GM21390 (cell line): ENCODE results near the gene CNOT1.
A peak's percentile ranks its signal among the peaks of the same experiment; 100 is the strongest.

Experiments
- ATAC-seq: cut with Tn5 transposase; IDR thresholded peaks from one replicate; pipeline ENCODE4 v1.9.1; 2021; ENCODE audit not compliant: unreplicated experiment

The CNOT1 gene

GRCh38 chr16:58488531-58488930 is 141.1 kb downstream of the CNOT1 start:
- ATAC-seq, result no peak

- ATAC-seq, result peak; percentile 82
Measured at GRCh38 chr16:58487566-58488351, 141.9 kb downstream of the CNOT1 start.

- no peak for ATAC-seq
Measured at GRCh38 chr16:58485184-58485887, 144.3 kb downstream of the CNOT1 start.

GRCh38 chr16:58481931-58482330 is 147.7 kb downstream of the CNOT1 start:
- no peak for ATAC-seq

GRCh38 chr16:58481226-58481869 is 148.3 kb downstream of the CNOT1 start:
- no peak for ATAC-seq

GRCh38 chr16:58478427-58478826 is 151.2 kb downstream of the CNOT1 start:
- ATAC-seq, result no peak

- no peak for ATAC-seq
Measured at GRCh38 chr16:58476791-58477190, 152.8 kb downstream of the CNOT1 start.

- no peak for ATAC-seq
Measured at GRCh38 chr16:58475091-58475619, 154.5 kb downstream of the CNOT1 start.

GRCh38 chr16:58474296-58474695 is 155.3 kb downstream of the CNOT1 start:
- no peak for ATAC-seq

GRCh38 chr16:58472827-58473226 is 156.8 kb downstream of the CNOT1 start:
- ATAC-seq, result no peak

GRCh38 chr16:58472266-58472665 is 157.4 kb downstream of the CNOT1 start:
- no peak for ATAC-seq

- no peak for ATAC-seq
Measured at GRCh38 chr16:58471209-58471975, 158.2 kb downstream of the CNOT1 start.
